MM.1S (cell line): Measurements from ENCODE around the gene THRSP.

Experiments
- DNase-seq: peaks from one replicate; pipeline ENCODE4 v3.0.0-alpha.2; 2015
- H2AFZ ChIP-seq: fragments of 300-600 bp; sonication (generic); 2 replicates; pipeline ENCODE4 v1.6.0; 2016; ENCODE audit warnings: antibody characterized with exemption, low read length
- H3F3A ChIP-seq: fragments of 300-600 bp; sonication (generic); 2 replicates; pipeline ENCODE4 v1.6.1; 2016; ENCODE audit warnings: mild to moderate bottlenecking, antibody characterized with exemption, low read length, moderate library complexity, mixed read lengths; ENCODE audit not compliant: insufficient read depth
- H3K27ac ChIP-seq: fragments of 300-600 bp; sonication (generic); 2 replicates; pipeline ENCODE4 v1.5.1; 2016; ENCODE audit warnings: mild to moderate bottlenecking, low read length
- H3K27me3 ChIP-seq: fragments of 300-600 bp; sonication (generic); replicated peaks from 2 replicates; pipeline ENCODE4 v1.6.0; 2016; ENCODE audit warnings: low read length; ENCODE audit not compliant: insufficient read depth
- H3K36me3 ChIP-seq: fragments of 300-600 bp; sonication (generic); replicated peaks from 2 replicates; pipeline ENCODE4 v1.6.1; 2016; ENCODE audit warnings: mild to moderate bottlenecking, low read length, mixed read lengths; ENCODE audit not compliant: insufficient read depth
- H3K4me1 ChIP-seq: fragments of 300-600 bp; sonication (generic); 2 replicates; pipeline ENCODE4 v1.6.1; 2016; ENCODE audit warnings: low read length, mixed read lengths
- H3K4me2 ChIP-seq: fragments of 300-600 bp; sonication (generic); 2 replicates; pipeline ENCODE4 v1.6.0; 2016; ENCODE audit warnings: low read depth, low read length
- H3K4me3 ChIP-seq: fragments of 300-600 bp; sonication (generic); 2 replicates; pipeline ENCODE4 v1.5.1; 2016; ENCODE audit warnings: low read length, mixed read lengths
- H3K79me2 ChIP-seq: fragments of 300-600 bp; sonication (generic); 2 replicates; pipeline ENCODE4 v1.6.1; 2016; ENCODE audit warnings: mixed run types, low read length, mixed read lengths
- H3K9ac ChIP-seq: fragments of 300-600 bp; sonication (generic); 2 replicates; pipeline ENCODE4 v1.6.1; 2016; ENCODE audit warnings: low read length, mixed read lengths
- H3K9me2 ChIP-seq: fragments of 300-600 bp; sonication (generic); replicated peaks from 2 replicates; pipeline ENCODE4 v1.6.1; 2016; ENCODE audit warnings: mild to moderate bottlenecking, low read length, mixed read lengths; ENCODE audit not compliant: insufficient read depth
- H3K9me3 ChIP-seq: fragments of 300-600 bp; sonication (generic); replicated peaks from 2 replicates; pipeline ENCODE4 v1.6.1; 2016; ENCODE audit warnings: mild to moderate bottlenecking, low read length, mixed read lengths; ENCODE audit not compliant: insufficient read depth
- H4K20me1 ChIP-seq: fragments of 300-600 bp; sonication (generic); 2 replicates; pipeline ENCODE4 v1.6.1; 2016; ENCODE audit warnings: mild to moderate bottlenecking, low read length, moderate library complexity, mixed read lengths; ENCODE audit not compliant: insufficient read depth
- EZH2 ChIP-seq: fragments of 300-600 bp; sonication (generic); optimal IDR thresholded peaks from 2 replicates; pipeline ENCODE3; 2017; ENCODE audit warnings: low read depth, mild to moderate bottlenecking, antibody characterized with exemption, low read length, mixed read lengths
- EZH2phosphoT487 ChIP-seq: fragments of 300-600 bp; sonication (generic); IDR thresholded peaks from 2 replicates; pipeline ENCODE4 v1.6.1; 2018; ENCODE audit warnings: antibody characterized with exemption, low read length
- TF ChIP-seq, protein P1 (sequence below): fragments of 300-600 bp; sonication (generic); IDR thresholded peaks from 2 replicates; pipeline ENCODE4 v1.5.1; 2016; ENCODE audit warnings: antibody characterized with exemption, low read length, mixed read lengths

The THRSP gene

DNA sequence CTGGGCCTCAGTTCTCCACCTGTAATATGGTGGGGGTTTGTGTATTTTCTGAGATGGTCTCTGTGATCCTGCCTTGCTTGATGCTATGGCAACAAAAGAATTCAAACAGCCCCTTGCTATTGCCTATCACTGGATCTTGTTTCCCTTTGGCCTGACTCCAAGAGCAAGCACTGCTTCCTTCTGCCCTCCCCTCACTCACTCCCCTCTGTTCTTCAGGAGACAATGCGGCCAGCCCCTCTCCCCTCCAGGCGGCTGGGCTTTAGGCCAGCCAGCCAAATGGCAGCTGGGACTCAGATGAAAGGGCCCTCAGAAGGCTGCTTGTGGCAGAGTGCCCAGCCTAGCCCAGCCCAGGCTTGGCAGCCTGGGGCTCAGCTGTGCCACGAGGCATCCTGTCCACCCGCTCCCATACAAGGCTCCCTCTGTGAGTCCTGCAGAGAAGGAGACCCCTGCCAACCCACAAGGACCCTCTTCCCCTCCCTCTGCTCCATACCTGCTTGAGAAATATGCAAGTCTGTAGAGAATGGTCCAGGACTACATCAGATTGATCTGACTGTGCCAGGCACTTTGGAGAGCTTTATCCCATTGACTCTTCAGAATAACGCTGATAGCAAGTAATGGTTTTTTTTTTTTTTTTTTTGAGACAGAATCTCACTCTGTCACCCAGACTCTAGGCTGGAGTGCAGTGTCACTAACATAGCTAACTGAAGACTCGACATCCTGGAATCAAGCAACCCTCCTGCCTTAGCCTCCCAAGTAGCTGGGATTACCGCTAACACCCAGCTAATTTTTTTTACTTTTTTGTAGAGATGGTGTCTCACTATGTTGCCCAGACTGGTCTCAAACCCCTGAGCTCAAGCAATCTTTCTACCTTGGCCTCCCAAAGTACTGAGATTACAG, 33.0 kb upstream of the THRSP start:
- Histone ChIP-seq H4K20me1 (no peaks in the 10 kb centered on the region), H3F3A (no peaks in the 10 kb centered on the region), H2AFZ (no peak overlapping the region), H3K9me3 (no peaks in the 10 kb centered on the region), H3K9ac (no peak overlapping the region), H3K27ac (no peak overlapping the region), H3K4me3 (no peak overlapping the region), H3K36me3 (no peaks in the 10 kb centered on the region), H3K27me3 (no peaks in the 10 kb centered on the region), H3K79me2 (no peaks in the 10 kb centered on the region), H3K9me2 (no peaks in the 10 kb centered on the region), H3K4me2 (no peak overlapping the region), H3K4me1 (no peaks in the 10 kb centered on the region)
- DNase-seq, result no peak
- TF ChIP-seq EZH2 (no peak), EZH2phosphoT487 (no peak)
- TF ChIP-seq, protein P1, sequence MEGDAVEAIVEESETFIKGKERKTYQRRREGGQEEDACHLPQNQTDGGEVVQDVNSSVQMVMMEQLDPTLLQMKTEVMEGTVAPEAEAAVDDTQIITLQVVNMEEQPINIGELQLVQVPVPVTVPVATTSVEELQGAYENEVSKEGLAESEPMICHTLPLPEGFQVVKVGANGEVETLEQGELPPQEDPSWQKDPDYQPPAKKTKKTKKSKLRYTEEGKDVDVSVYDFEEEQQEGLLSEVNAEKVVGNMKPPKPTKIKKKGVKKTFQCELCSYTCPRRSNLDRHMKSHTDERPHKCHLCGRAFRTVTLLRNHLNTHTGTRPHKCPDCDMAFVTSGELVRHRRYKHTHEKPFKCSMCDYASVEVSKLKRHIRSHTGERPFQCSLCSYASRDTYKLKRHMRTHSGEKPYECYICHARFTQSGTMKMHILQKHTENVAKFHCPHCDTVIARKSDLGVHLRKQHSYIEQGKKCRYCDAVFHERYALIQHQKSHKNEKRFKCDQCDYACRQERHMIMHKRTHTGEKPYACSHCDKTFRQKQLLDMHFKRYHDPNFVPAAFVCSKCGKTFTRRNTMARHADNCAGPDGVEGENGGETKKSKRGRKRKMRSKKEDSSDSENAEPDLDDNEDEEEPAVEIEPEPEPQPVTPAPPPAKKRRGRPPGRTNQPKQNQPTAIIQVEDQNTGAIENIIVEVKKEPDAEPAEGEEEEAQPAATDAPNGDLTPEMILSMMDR, result no peak

- Histone ChIP-seq H3K4me2 (no peak overlapping the region), H3K79me2 (no peaks in the 10 kb centered on the region), H3K27me3 (no peaks in the 10 kb centered on the region), H3K9me2 (no peaks in the 10 kb centered on the region), H3K4me1 (no peaks in the 10 kb centered on the region), H2AFZ (no peak overlapping the region), H3K27ac (no peak overlapping the region), H3K9me3 (no peaks in the 10 kb centered on the region), H3K36me3 (no peaks in the 10 kb centered on the region), H3K9ac (no peak overlapping the region), H3F3A (no peaks in the 10 kb centered on the region), H4K20me1 (no peaks in the 10 kb centered on the region), H3K4me3 (no peak overlapping the region)
- TF ChIP-seq EZH2, result no peak
- no peak for TF ChIP-seq EZH2phosphoT487
- TF ChIP-seq, protein P1, result no peak
- DNase-seq, result no peak
These were observed 32.0 kb upstream of the THRSP start for GRCh38 chr11:78031629-78032028.

GRCh38 chr11:78032090-78032489, 31.6 kb upstream of the THRSP start:
- Histone ChIP-seq H3K36me3 (no peaks in the 10 kb centered on the region), H3K79me2 (no peaks in the 10 kb centered on the region), H3K4me3 (no peak overlapping the region), H3F3A (no peaks in the 10 kb centered on the region), H3K9me2 (no peaks in the 10 kb centered on the region), H3K4me1 (no peaks in the 10 kb centered on the region), H3K9me3 (no peaks in the 10 kb centered on the region), H3K27me3 (no peaks in the 10 kb centered on the region), H3K4me2 (no peak overlapping the region), H4K20me1 (no peaks in the 10 kb centered on the region), H3K9ac (no peak overlapping the region), H2AFZ (no peak overlapping the region), H3K27ac (no peak overlapping the region)
- no peak for TF ChIP-seq EZH2
- TF ChIP-seq EZH2phosphoT487, result no peak
- TF ChIP-seq, protein P1, result no peak
- no peak for DNase-seq
